DMS79 (cell line): Measurements from ENCODE around the gene ACSL4.
"Not testable (repeated sequence)": the region's sequence is repeated elsewhere in the genome, so short reads cannot be mapped to it uniquely, and the experiment has no call there.

Experiments used
- DNase-seq: peaks from one replicate; lab custom pipeline; 2025; lab: John Stamatoyannopoulos, UW

The ACSL4 gene

DNA sequence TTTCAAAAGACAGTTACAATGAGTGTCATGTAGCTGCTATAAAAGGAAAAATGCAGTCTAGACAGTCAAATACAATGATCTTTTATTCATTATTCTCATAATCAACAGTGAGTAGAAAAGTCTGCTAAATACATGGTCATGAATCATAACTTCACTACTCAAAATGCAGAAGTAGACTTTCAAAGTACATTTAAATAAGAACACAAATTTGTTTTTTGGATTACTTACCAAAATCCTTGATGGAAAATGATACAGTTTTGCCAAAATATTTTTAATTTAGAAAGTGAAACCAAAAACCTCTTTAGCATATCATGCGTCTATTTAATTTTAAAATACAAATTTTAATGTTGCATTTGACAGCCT lies 4.9 kb downstream of the ACSL4 start:
- DNase-seq, result no peak

- not testable (repeated sequence) for DNase-seq
Observed at GRCh38 chrX:109724971-109725370, 8.1 kb downstream of the ACSL4 start.

DNA sequence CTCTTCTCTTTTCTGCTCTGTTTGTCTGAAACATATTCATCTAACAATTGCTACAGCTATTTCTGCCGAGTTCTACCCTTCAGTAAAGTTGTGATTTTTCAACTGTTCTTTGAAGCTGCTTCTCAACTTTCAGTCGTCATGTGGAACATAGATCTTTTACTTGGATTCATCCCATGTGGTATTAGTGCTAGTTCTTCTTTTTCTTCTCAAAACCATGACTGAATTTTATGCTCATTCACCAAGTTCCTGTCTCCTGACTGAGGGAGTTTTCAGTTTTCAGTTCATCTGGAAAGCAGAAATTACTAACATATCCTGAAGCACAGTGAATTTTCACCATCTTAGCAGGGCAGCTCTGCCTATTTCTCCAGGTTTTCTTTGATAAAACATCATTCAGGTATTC lies 12.1 kb downstream of the ACSL4 start:
- no peak for DNase-seq

GRCh38 chrX:109719264-109719663 lies 13.8 kb downstream of the ACSL4 start:
- DNase-seq, result no peak

GRCh38 chrX:109716431-109717028 lies 16.5 kb downstream of the ACSL4 start:
- no peak for DNase-seq

- DNase-seq, result no peak
Observed at GRCh38 chrX:109714340-109714958, 18.6 kb downstream of the ACSL4 start.

DNA sequence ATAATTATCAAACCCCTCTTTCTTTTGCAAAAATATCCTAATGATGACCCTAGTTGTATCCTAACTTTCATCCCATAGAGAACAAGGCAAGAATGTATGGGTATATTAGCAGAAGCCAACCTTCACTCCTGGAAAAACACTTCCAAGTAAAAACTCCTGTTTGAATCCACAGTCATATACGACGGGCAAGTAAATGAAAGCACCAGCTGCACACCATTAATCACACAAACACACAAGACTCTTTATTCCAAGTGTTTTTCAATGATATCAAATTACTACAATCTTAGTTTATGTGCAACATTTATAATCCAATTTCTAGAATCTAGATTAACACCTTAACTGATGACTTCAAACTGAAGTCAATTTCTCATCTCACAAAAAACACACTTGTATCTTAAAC lies 22.9 kb downstream of the ACSL4 start:
- DNase-seq, result no peak

DNA sequence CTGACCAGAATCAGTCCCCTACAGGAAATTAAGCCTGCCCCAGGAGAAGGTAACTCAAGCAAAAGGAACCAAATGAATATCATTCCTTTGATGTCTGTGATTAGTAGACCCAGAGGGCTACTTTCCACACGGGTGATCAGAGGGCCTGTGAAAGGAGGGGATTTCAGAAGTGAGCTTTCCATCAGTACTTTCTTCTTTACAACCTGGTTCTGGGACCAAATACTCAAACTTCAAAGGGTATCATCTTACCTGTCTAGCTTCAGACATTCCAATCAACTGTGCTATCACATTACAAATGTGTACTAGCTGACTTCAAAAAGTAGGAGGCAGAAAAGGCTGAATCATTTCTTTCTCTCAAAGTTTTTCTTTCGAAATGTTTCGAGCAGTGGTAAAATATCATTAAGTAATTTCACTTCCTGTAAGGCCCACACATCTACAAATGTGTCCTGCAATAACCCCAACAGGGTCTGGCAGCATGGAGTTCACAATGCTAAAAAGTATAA lies 23.9 kb downstream of the ACSL4 start:
- DNase-seq, result no peak

- DNase-seq, result no peak
Observed at GRCh38 chrX:109707720-109708119, 25.3 kb downstream of the ACSL4 start.

DNA sequence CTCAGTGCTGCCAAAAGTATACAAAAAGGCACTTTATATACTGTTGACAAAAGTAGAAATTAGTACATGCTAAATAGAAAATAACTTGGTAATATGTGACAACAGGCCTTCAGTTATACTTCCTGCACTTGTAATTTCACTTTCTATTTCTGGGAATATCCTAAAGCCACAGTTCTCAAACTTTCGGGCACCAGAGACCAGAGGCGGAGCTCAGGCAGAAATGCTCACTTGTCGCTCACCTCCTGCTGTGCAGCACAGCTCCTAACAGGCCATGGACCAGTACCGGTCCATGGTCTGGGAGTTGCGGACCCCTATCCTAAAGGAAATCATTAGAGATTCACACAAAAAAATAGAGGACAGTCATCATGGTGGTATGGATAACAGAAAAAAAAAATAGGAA lies 25.7 kb downstream of the ACSL4 start:
- DNase-seq, result no peak

- no peak for DNase-seq
Observed at GRCh38 chrX:109704563-109704962, 28.5 kb downstream of the ACSL4 start.

DNA sequence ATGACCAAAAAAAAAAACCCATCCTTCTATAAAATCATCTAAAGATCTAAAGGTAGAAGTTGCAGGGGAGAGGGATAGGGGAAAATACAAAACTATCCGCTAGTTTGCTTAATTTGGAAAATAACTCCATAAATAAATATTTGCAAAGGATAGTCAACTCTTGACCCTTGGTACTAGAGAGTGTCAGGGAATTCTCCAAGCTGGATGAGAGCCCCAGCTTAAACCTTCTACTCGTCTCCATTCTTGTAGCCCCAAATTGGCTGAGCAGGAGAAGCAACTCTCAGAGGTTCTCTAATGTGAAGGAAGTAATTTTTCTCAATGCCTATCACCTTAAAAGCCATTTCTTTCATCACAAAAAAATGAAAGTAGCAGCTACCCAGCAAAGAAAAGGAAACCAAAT lies 35.2 kb downstream of the ACSL4 start:
- DNase-seq, result no peak

DNA sequence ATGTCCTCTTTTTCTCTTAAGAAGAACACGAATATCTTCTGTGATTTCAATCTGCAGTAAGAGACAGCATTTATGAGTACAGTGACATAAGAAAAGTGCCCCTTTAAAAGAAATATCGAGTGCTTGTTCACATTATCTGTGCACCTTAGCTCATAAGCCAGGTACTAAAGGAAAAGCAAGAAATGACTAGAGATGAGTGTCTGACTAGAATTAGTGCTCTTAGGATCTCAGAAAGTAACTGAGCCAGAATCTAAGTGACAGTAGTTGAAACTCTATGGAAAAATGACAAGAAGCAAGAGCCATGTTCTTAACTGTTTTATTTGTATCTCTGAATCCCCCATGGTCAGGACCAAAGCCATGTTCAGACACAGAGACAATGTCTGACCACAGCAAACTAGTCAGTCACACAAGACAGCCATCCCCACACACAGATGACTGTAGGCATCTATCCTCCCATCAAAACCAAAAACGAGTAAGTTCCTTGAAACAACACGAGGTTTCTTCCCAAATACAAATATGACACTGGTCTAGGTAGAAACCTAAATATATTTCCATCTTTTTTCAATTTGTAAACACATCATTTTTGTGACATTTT lies 36.8 kb downstream of the ACSL4 start:
- no peak for DNase-seq

- no peak for DNase-seq
Observed at GRCh38 chrX:109695637-109696036, 37.4 kb downstream of the ACSL4 start.

DNA sequence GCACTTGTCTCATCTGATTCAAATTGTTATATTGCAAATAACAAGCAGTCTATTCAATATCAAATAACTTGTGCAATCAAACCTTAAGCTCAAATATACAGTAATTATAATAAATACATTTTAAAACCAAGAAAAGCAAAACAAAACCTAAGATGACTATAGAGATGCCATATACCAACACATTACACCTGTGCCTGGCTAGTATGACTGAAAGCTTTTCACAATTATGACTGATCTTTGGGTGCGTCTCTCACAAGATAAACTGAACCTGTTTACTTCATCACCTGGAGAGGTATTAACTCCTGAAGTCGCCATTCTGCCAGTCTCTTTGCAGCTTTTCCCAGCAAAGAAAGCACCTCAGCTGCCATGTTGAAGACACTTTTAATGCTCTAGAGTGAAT lies 41.3 kb downstream of the ACSL4 start:
- DNase-seq, result no peak

- no peak for DNase-seq
Observed at GRCh38 chrX:109691277-109691676, 41.8 kb downstream of the ACSL4 start.

DNA sequence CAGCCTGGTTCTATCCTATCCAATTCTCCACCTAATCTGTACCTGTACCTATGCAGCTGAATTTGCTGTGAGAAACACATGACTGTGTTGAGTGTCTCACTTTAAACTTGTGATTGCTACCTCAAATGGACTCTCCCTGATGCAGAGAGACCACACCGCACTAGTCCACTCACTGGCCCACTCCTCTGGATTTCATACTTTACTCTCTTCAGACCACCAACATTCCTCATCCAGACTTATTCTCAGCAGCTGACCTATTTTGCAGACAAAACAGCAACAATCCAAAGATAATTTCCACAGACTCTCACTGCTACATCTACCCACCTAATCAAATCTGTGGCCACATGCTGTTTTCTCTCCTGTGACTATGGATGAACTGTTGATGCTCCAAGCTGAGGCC lies 45.2 kb downstream of the ACSL4 start:
- no peak for DNase-seq

- no peak for DNase-seq
Observed at GRCh38 chrX:109685656-109686078, 47.4 kb downstream of the ACSL4 start.

DNA sequence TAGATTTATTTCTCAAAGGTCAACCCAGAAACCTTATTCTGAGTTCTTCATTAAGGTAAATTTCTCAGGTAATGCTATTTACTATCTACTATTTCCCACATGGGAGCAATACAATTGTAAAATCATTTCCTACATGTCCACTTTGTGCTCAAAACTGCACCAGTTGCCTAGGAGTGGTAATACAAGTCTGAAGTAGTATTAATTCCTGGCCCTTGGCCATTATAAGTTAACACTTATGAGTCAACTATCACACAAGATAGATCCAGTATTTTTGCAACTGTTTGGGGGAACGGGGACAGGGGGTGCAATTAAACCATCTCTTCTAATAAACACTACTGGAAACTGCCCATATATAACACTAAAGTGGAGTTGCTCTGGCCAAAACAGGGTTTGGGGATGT lies 48.9 kb downstream of the ACSL4 start:
- DNase-seq, result no peak

GRCh38 chrX:109681475-109682081 lies 51.5 kb downstream of the ACSL4 start:
- DNase-seq, result no peak

DNA sequence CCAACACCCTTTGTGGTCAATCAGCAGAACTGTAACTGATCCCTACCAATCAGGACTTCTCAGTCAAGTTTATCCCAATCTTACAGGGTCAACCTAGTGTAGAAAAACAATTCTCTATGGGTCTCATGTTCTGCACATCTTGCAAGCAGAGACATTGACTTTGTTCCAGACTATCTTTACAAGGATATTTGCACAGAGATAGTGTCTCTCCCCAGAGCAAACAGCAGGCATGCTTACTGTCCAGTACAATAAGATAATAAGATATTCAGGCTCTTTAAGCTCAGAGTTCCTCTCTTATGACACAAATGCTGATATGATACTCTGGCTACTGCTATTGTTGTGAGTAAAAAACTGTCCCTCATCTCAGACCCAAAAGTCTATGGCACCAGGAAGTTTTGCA lies 53.2 kb downstream of the ACSL4 start:
- DNase-seq, result no peak

GRCh38 chrX:109672239-109672638 lies 60.8 kb downstream of the ACSL4 start:
- DNase-seq, result no peak

- not testable (repeated sequence) for DNase-seq
Observed at GRCh38 chrX:109671170-109671569, 61.9 kb downstream of the ACSL4 start.
